Measurements from ENCODE around the gene RBM7.

- TF ChIP-seq, protein P1, sequence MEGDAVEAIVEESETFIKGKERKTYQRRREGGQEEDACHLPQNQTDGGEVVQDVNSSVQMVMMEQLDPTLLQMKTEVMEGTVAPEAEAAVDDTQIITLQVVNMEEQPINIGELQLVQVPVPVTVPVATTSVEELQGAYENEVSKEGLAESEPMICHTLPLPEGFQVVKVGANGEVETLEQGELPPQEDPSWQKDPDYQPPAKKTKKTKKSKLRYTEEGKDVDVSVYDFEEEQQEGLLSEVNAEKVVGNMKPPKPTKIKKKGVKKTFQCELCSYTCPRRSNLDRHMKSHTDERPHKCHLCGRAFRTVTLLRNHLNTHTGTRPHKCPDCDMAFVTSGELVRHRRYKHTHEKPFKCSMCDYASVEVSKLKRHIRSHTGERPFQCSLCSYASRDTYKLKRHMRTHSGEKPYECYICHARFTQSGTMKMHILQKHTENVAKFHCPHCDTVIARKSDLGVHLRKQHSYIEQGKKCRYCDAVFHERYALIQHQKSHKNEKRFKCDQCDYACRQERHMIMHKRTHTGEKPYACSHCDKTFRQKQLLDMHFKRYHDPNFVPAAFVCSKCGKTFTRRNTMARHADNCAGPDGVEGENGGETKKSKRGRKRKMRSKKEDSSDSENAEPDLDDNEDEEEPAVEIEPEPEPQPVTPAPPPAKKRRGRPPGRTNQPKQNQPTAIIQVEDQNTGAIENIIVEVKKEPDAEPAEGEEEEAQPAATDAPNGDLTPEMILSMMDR (IDR thresholded peaks at IDR 0.05; ENCODE audit: low read depth, low read length): no peak
- TF ChIP-seq EZH2phosphoT487 (IDR thresholded peaks at IDR 0.05; ENCODE audit: low read depth): no peak
Observed at GRCh38 chr11:114442536-114442935, 42.1 kb downstream of the RBM7 start.

Measured in OCI-LY3 (cell line).